IMR-90 (cell line): Measurements from ENCODE around the gene PDRG1. TPM values are rescaled to one million over a fixed set of nuclear protein-coding genes. Genes with fewer than 3 reads are reported as not detected.

ENCODE experiments used
- ATAC-seq: fragments of 200-7000 bp; cut with Tn5 transposase; 2 replicates; pipeline ENCODE4 v1.9.1; 2020; ENCODE audit warnings: low read depth, mild to moderate bottlenecking, moderate library complexity
- BruUV-seq: library from RNA; stranded (reverse); fragments of 400-500 nt; replicated peaks from 2 replicates; lab custom pipeline; 2021; lab: Mats Ljungman, UMichigan
- CTCF ChIA-PET: fragments of 300-600 bp; formaldehyde crosslinking; extraction: SDS; loops from one replicate; lab custom pipeline; 2021; ENCODE audit warnings: antibody characterized with exemption; lab: Yijun Ruan, JAX
- POLR2A ChIA-PET: fragments of 300-600 bp; sonication (Branson Sonifier 250); formaldehyde crosslinking; loops from one replicate; lab custom pipeline; 2022; ENCODE audit warnings: antibody characterized with exemption; ENCODE audit not compliant: unreplicated experiment; lab: Charles Lee
- DNase-seq: peaks from one replicate; pipeline ENCODE4 v3.0.0; 2013
- H2AFZ ChIP-seq: replicated peaks from 2 replicates; pipeline ENCODE3; 2013; ENCODE audit warnings: low read length, mild to moderate bottlenecking; ENCODE audit not compliant: poor library complexity
- H2AK5ac ChIP-seq: 2 replicates; pipeline ENCODE4 v1.6.1; 2013; ENCODE audit warnings: low read depth, low read length, inconsistent platforms
- H2AK9ac ChIP-seq: replicated peaks from 2 replicates; pipeline ENCODE3; 2013; ENCODE audit warnings: mild to moderate bottlenecking, low read depth, low read length, moderate library complexity; ENCODE audit not compliant: poor library complexity
- H2BK120ac ChIP-seq: 2 replicates; pipeline ENCODE4 v1.6.1; 2013; ENCODE audit warnings: low read depth, low read length, inconsistent platforms
- H2BK15ac ChIP-seq: 3 replicates; pipeline ENCODE4 v1.6.1; 2013; ENCODE audit warnings: low read depth, low read length, inconsistent platforms
- H2BK20ac ChIP-seq: 2 replicates; pipeline ENCODE4 v1.6.1; 2013; ENCODE audit warnings: low read depth, mild to moderate bottlenecking, inconsistent platforms, low read length, moderate library complexity
- H2BK5ac ChIP-seq: 2 replicates; pipeline ENCODE4 v1.6.1; 2013; ENCODE audit warnings: mild to moderate bottlenecking, low read depth, low read length, inconsistent platforms; ENCODE audit not compliant: poor library complexity, severe bottlenecking
- H3K14ac ChIP-seq: replicated peaks from 2 replicates; pipeline ENCODE4 v1.6.1; 2013; ENCODE audit warnings: low read depth, low read length, inconsistent platforms
- H3K18ac ChIP-seq: 2 replicates; pipeline ENCODE4 v1.6.1; 2013; ENCODE audit warnings: low read depth, low read length, control low read depth
- H3K23ac ChIP-seq: 2 replicates; pipeline ENCODE4 v1.6.1; 2013; ENCODE audit warnings: low read depth, low read length, inconsistent platforms
- H3K27ac ChIP-seq: 2 replicates; pipeline ENCODE4 v1.5.1; 2013; ENCODE audit warnings: mild to moderate bottlenecking, control low read depth, low read length; ENCODE audit not compliant: insufficient read depth
- H3K27me3 ChIP-seq: 2 replicates; pipeline ENCODE4 v1.6.1; 2013; ENCODE audit warnings: low read length; ENCODE audit not compliant: control insufficient read depth, insufficient read depth
- H3K36me3 ChIP-seq: 2 replicates; pipeline ENCODE4 v1.6.1; 2013; ENCODE audit warnings: low read length, mixed read lengths; ENCODE audit not compliant: control insufficient read depth, insufficient read depth
- H3K4ac ChIP-seq: 2 replicates; pipeline ENCODE4 v1.6.1; 2013; ENCODE audit warnings: low read depth, low read length, inconsistent platforms
- H3K4me1 ChIP-seq: 2 replicates; pipeline ENCODE4 v1.6.1; 2013; ENCODE audit warnings: low read length, mixed read lengths; ENCODE audit not compliant: control insufficient read depth, insufficient read depth
- H3K4me2 ChIP-seq: 2 replicates; pipeline ENCODE4 v1.6.1; 2013; ENCODE audit warnings: low read depth, mild to moderate bottlenecking, control low read depth, low read length, moderate library complexity
- H3K4me3 ChIP-seq: 2 replicates; pipeline ENCODE4 v1.5.1; 2013; ENCODE audit warnings: low read depth, mild to moderate bottlenecking, control low read depth, low read length, moderate library complexity; ENCODE audit not compliant: insufficient read depth
- H3K56ac ChIP-seq: 2 replicates; pipeline ENCODE4 v1.6.1; 2013; ENCODE audit warnings: low read length, inconsistent platforms; ENCODE audit not compliant: insufficient read depth; ENCODE audit errors: extremely low read depth
- H3K79me1 ChIP-seq, 2 experiments: 2 replicates each; pipeline ENCODE4 v1.6.1; 2013; ENCODE audit warnings: low read length in 2 of 2, inconsistent platforms in 1 of 2, low read depth in 1 of 2
- H3K9ac ChIP-seq: 2 replicates; pipeline ENCODE4 v1.6.1; 2013; ENCODE audit warnings: low read depth, low read length, control low read depth
- H3K9me1 ChIP-seq: 2 replicates; pipeline ENCODE4 v1.6.1; 2013; ENCODE audit warnings: low read length, inconsistent platforms; ENCODE audit not compliant: insufficient read depth
- H3K9me3 ChIP-seq: 2 replicates; pipeline ENCODE4 v1.6.1; 2013; ENCODE audit warnings: low read length; ENCODE audit not compliant: control insufficient read depth, insufficient read depth
- H4K20me1 ChIP-seq: 2 replicates; pipeline ENCODE4 v1.6.1; 2013; ENCODE audit warnings: low read length, inconsistent platforms; ENCODE audit not compliant: insufficient read depth
- H4K5ac ChIP-seq: 2 replicates; pipeline ENCODE4 v1.6.1; 2013; ENCODE audit warnings: mild to moderate bottlenecking, low read depth, low read length, control low read depth
- H4K8ac ChIP-seq, 2 experiments: 2 replicates each; pipeline ENCODE4 v1.6.1; 2013; ENCODE audit warnings: low read depth in 2 of 2, low read length in 2 of 2, control low read depth in 1 of 2, inconsistent platforms in 1 of 2
- H4K91ac ChIP-seq: 2 replicates; pipeline ENCODE4 v1.6.1; 2013; ENCODE audit warnings: low read depth, low read length, inconsistent platforms; ENCODE audit not compliant: insufficient read depth
- BHLHE40 ChIP-seq: fragments of 150-350 bp; IDR thresholded peaks from 2 replicates; pipeline ENCODE4 v1.6.1; 2016; ENCODE audit warnings: mild to moderate bottlenecking, low read depth, low read length
- CEBPB ChIP-seq: IDR thresholded peaks from 2 replicates; pipeline ENCODE4 v1.6.1; 2012; ENCODE audit warnings: low read depth, low read length, improper control_type of control experiment
- CHD1 ChIP-seq: IDR thresholded peaks from 2 replicates; pipeline ENCODE4 v1.6.1; 2012; ENCODE audit warnings: low read depth, low read length, improper control_type of control experiment
- FOS ChIP-seq: fragments of 150-350 bp; IDR thresholded peaks from 2 replicates; pipeline ENCODE4 v1.6.1; 2016; ENCODE audit warnings: low read depth, low read length
- MAFK ChIP-seq: IDR thresholded peaks from 2 replicates; pipeline ENCODE4 v1.6.1; 2012; ENCODE audit warnings: low read depth, low read length, improper control_type of control experiment
- MAZ ChIP-seq: IDR thresholded peaks from 2 replicates; pipeline ENCODE4 v1.6.1; 2012; ENCODE audit warnings: low read depth, mild to moderate bottlenecking, low read length, improper control_type of control experiment, moderate library complexity, borderline replicate concordance
- MXI1 ChIP-seq: IDR thresholded peaks from 2 replicates; pipeline ENCODE4 v1.6.1; 2012; ENCODE audit warnings: low read depth, mild to moderate bottlenecking, low read length, moderate library complexity, borderline replicate concordance
- NFE2L2 ChIP-seq: fragments of 150-350 bp; IDR thresholded peaks from 2 replicates; pipeline ENCODE4 v1.6.1; 2016; ENCODE audit warnings: low read depth, mild to moderate bottlenecking, low read length
- POLR2A ChIP-seq: IDR thresholded peaks from 2 replicates; pipeline ENCODE4 v1.6.1; 2012; ENCODE audit warnings: mild to moderate bottlenecking, low read depth, low read length
- RAD21 ChIP-seq: IDR thresholded peaks from 2 replicates; pipeline ENCODE4 v1.6.1; 2012; ENCODE audit warnings: low read length, improper control_type of control experiment
- RCOR1 ChIP-seq: IDR thresholded peaks from 2 replicates; pipeline ENCODE4 v1.6.1; 2012; ENCODE audit warnings: mild to moderate bottlenecking, low read length, improper control_type of control experiment; ENCODE audit not compliant: insufficient replicate concordance
- RFX5 ChIP-seq: IDR thresholded peaks from 2 replicates; pipeline ENCODE4 v1.8.0; 2012; ENCODE audit warnings: low read depth, mild to moderate bottlenecking, low read length, moderate library complexity
- SMC3 ChIP-seq: fragments of 150-350 bp; IDR thresholded peaks from 2 replicates; pipeline ENCODE4 v1.6.1; 2016; ENCODE audit warnings: low read depth, mild to moderate bottlenecking, antibody characterized with exemption, low read length, moderate library complexity
- WGBS, 2 experiments: methylation state at CpG; one replicate each; pipeline versions ENCODE4 v1.1.5 to v1.1.7; 2013; ENCODE audit warnings: missing lambda C conversion rate in 2 of 2; ENCODE audit not compliant: insufficient read length in 1 of 2; ENCODE audit errors: extremely low coverage in 2 of 2; 5-methylcytosine and 5-hydroxymethylcytosine counted together
- dilution Hi-C: fragments of 300-500 bp; cut with HindIII; formaldehyde crosslinking; loops from one replicate; pipeline ENCODE4 v1.14.3; 2018; ENCODE audit warnings: low sequenced_read_pairs; ENCODE audit not compliant: unreplicated experiment
- in situ Hi-C: fragments of 300-500 bp; cut with MboI; formaldehyde crosslinking; loops from 3 replicates; pipeline ENCODE4 v1.14.3; 2019; ENCODE audit warnings: low sequenced_read_pairs, inconsistent platforms, mixed read lengths
- intact Hi-C: fragments of 100-400 bp; cut with micrococcal nuclease; formaldehyde crosslinking; loops from 2 replicates; pipeline ENCODE4 v1.10.0; 2022
- polyA plus RNA-seq, 3 experiments: library from polyadenylated mRNA; depleted of rRNA; stranded (reverse); fragments of >200 nt; gene quantifications; 2 replicates each; pipeline ENCODE4 v1.2.3, GENCODE V29; 2012; ENCODE audit warnings: low replicate concordance in 1 of 3
- total RNA-seq: library from RNA; depleted of rRNA; stranded (reverse); fragments of >200 nt; gene quantifications from 2 replicates; pipeline ENCODE4 v1.2.3, GENCODE V29; 2012
- TF ChIP-seq, protein P1 (sequence below): conservative IDR thresholded peaks from 2 replicates; pipeline ENCODE4 v1.5.1; 2012; ENCODE audit warnings: mild to moderate bottlenecking, low read depth, low read length, improper control_type of control experiment
- TF ChIP-seq, protein P2 (sequence below): fragments of 150-350 bp; IDR thresholded peaks from 2 replicates; pipeline ENCODE4 v1.6.1; 2016; ENCODE audit warnings: low read depth, mild to moderate bottlenecking, low read length, moderate library complexity, borderline replicate concordance
- TF ChIP-seq, protein P3 (sequence below): fragments of 150-350 bp; IDR thresholded peaks from 2 replicates; pipeline ENCODE4 v1.6.1; 2017; ENCODE audit warnings: mild to moderate bottlenecking, antibody characterized with exemption, low read length, low read depth

PDRG1 gene
- total and polyA plus RNA-seq, 2 of the 4 experiments (the other 2 are of a cell fraction), result 5.0 to 15.7 TPM

DNA sequence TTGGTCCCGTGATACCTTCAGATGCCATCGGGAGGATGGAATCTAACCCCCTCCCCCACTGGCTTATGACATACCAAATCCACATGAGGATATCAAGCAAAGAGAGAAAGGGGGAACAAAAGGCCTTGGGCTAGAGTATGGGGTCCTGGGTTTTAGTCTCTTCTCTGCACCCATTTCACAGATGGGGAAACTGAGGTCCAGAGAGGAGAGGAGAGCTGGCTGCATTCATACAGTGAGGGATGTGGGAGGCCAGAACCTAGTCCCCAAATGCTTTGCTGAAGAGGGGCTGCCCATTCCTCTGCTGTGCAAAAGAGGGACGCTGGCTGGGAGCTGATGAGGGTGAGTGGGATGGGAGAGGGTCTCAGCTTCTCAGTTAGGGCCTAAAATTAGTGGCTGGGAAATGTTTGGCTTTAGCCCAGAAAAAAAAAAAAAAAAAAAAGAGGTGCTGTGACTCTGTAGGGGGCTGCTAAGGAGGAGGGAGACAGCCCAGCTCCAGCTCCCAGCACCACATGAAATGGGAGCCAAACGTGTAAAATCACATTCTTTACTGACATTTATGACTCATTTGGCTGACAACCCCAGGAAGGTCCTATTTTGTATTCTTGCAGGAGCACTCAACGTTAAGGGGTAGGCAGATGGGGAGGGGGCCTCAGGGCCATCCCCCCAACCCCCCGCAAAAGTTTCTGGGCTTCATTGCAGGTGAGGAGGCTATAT, 28.0 kb upstream of the PDRG1 start:
- no peak for ATAC-seq
- no peak for TF ChIP-seq RCOR1
- no peak for TF ChIP-seq FOS
- TF ChIP-seq SMC3, result no peak
- TF ChIP-seq RFX5, result no peak
- TF ChIP-seq, protein P1, sequence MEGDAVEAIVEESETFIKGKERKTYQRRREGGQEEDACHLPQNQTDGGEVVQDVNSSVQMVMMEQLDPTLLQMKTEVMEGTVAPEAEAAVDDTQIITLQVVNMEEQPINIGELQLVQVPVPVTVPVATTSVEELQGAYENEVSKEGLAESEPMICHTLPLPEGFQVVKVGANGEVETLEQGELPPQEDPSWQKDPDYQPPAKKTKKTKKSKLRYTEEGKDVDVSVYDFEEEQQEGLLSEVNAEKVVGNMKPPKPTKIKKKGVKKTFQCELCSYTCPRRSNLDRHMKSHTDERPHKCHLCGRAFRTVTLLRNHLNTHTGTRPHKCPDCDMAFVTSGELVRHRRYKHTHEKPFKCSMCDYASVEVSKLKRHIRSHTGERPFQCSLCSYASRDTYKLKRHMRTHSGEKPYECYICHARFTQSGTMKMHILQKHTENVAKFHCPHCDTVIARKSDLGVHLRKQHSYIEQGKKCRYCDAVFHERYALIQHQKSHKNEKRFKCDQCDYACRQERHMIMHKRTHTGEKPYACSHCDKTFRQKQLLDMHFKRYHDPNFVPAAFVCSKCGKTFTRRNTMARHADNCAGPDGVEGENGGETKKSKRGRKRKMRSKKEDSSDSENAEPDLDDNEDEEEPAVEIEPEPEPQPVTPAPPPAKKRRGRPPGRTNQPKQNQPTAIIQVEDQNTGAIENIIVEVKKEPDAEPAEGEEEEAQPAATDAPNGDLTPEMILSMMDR, result no peak
- TF ChIP-seq CHD1, result no peak
- no peak for TF ChIP-seq NFE2L2
- no peak for TF ChIP-seq POLR2A
- TF ChIP-seq, protein P2, sequence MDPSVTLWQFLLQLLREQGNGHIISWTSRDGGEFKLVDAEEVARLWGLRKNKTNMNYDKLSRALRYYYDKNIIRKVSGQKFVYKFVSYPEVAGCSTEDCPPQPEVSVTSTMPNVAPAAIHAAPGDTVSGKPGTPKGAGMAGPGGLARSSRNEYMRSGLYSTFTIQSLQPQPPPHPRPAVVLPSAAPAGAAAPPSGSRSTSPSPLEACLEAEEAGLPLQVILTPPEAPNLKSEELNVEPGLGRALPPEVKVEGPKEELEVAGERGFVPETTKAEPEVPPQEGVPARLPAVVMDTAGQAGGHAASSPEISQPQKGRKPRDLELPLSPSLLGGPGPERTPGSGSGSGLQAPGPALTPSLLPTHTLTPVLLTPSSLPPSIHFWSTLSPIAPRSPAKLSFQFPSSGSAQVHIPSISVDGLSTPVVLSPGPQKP, result no peak
- TF ChIP-seq CEBPB, result no peak
- TF ChIP-seq RAD21, result no peak
- no peak for TF ChIP-seq MAZ
- TF ChIP-seq, protein P3, sequence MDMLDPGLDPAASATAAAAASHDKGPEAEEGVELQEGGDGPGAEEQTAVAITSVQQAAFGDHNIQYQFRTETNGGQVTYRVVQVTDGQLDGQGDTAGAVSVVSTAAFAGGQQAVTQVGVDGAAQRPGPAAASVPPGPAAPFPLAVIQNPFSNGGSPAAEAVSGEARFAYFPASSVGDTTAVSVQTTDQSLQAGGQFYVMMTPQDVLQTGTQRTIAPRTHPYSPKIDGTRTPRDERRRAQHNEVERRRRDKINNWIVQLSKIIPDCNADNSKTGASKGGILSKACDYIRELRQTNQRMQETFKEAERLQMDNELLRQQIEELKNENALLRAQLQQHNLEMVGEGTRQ, result no peak
- TF ChIP-seq BHLHE40, result no peak
- no peak for TF ChIP-seq MAFK
- TF ChIP-seq MXI1, result no peak
- Histone ChIP-seq H3K36me3 (no peaks in the 10 kb centered on the region), H3K18ac (no peak overlapping the region), H3K79me1 (no peaks in the 10 kb centered on the region), H3K9me3 (no peaks in the 10 kb centered on the region), H3K27me3 (peaks cover 43% of the 10 kb centered on the region), H4K20me1 (no peaks in the 10 kb centered on the region), H2BK120ac (no peak overlapping the region), H3K56ac (no peak overlapping the region), H3K4me1 (no peaks in the 10 kb centered on the region), H4K5ac (no peak overlapping the region), H2BK5ac (no peak overlapping the region), H3K9me1 (no peaks in the 10 kb centered on the region), H3K4me3 (no peak overlapping the region), H2AK9ac (no peak overlapping the region), H3K9ac (no peak overlapping the region), H3K14ac (no peak overlapping the region), H2AK5ac (no peak overlapping the region), H2BK20ac (no peak overlapping the region), H3K23ac (no peak overlapping the region), H3K4ac (no peak overlapping the region), H2BK15ac (no peak overlapping the region), H3K4me2 (no peak overlapping the region), H3K27ac (no peak overlapping the region), H4K8ac (no peak overlapping the region), H2AFZ (no peak overlapping the region), H4K91ac (no peak overlapping the region)
- DNase-seq, result no peak
- ChIA-PET POLR2A (no interaction called here), CTCF (no interaction called here)
- no TSS peak for BruUV-seq
- in situ Hi-C loops, result no loop called here
- dilution Hi-C loops, result no loop called here
- intact Hi-C loops, result no loop called here
- WGBS, 2 experiments, result 60% methylated on average over 1 of the region's 6 CpGs; no CpG with 5 or more reads in 1 of the 2 experiments
